HepG2 (cell line): ENCODE results near the gene CDKN1C. TPM values are rescaled to one million over a fixed set of nuclear protein-coding genes. Genes with fewer than 3 reads are reported as not detected.

ENCODE experiments used
- ATAC-seq: fragments of 200-7000 bp; cut with Tn5 transposase; 3 replicates; pipeline ENCODE4 v1.9.1; 2020; ENCODE audit warnings: mild to moderate bottlenecking, moderate library complexity
- BruUV-seq: library from RNA; stranded (reverse); fragments of 400-500 nt; replicated peaks from 2 replicates; lab custom pipeline; 2021; lab: Mats Ljungman, UMichigan
- CTCF ChIA-PET: fragments of 300-600 bp; formaldehyde crosslinking; extraction: SDS; loops from one replicate; lab custom pipeline; 2021; ENCODE audit warnings: low total read pairs, inconsistent platforms, low intra/inter-chr PET ratio; lab: Yijun Ruan, JAX
- POLR2A ChIA-PET: fragments of 350-600 bp; sonication (Branson Sonifier 250); formaldehyde crosslinking; loops from one replicate; lab custom pipeline; 2020; ENCODE audit warnings: antibody characterized with exemption, inconsistent platforms; lab: Yijun Ruan, JAX
- DNase-seq: peaks from one replicate; pipeline ENCODE4 v3.0.0-alpha.2; 2015; ENCODE audit warnings: low spot score
- FAIRE-seq: peaks from 3 replicates; lab custom pipeline; 2011; peaks lifted over from hg19 to GRCh38; lab: Jason Lieb, UNC
- H2AFZ ChIP-seq: one replicate; pipeline ENCODE4 v1.6.1; 2011; ENCODE audit warnings: low read length, inconsistent platforms
- H3K27ac ChIP-seq: fragments of 300-600 bp; 3 replicates; pipeline ENCODE4 v1.8.0; 2011; ENCODE audit warnings: mixed run types, mild to moderate bottlenecking, mixed read lengths, low read length, inconsistent platforms; ENCODE audit not compliant: insufficient read depth; ENCODE audit errors: extremely low read length
- H3K27me3 ChIP-seq, 2 experiments: fragments of 200-600 bp in 1 of 2; 2 replicates in 1 of 2; 3 replicates in 1 of 2; pipeline versions ENCODE4 v1.6.0 to v1.8.0; 2011; ENCODE audit warnings: low read length in 2 of 2, mild to moderate bottlenecking in 2 of 2, moderate library complexity in 2 of 2, inconsistent platforms in 1 of 2; ENCODE audit not compliant: insufficient read depth in 2 of 2, control insufficient read depth in 1 of 2
- H3K36me3 ChIP-seq, 2 experiments: fragments of 200-600 bp in 1 of 2; replicated peaks in 1 of 2; 2 replicates in 1 of 2; 3 replicates in 1 of 2; pipeline versions ENCODE4 v1.5.1 to v1.8.0; 2011; ENCODE audit warnings: low read length in 2 of 2, inconsistent platforms in 1 of 2; ENCODE audit not compliant: insufficient read depth in 2 of 2, control insufficient read depth in 1 of 2
- H3K4me1 ChIP-seq: 2 replicates; pipeline ENCODE4 v1.5.1; 2012; ENCODE audit warnings: low read length, inconsistent platforms; ENCODE audit not compliant: insufficient read depth
- H3K4me2 ChIP-seq: 2 replicates; pipeline ENCODE4 v1.6.0; 2011; ENCODE audit warnings: low read depth, low read length, inconsistent platforms
- H3K4me3 ChIP-seq, 3 experiments: fragments of 200-600 bp in 1 of 3; sonication (generic), shearing (Covaris generic) in 1 of 3; replicated peaks in 1 of 3; 2 replicates each; pipeline ENCODE4 v1.5.1; 2011 to 2016; ENCODE audit warnings: low read length in 3 of 3, inconsistent platforms in 2 of 3, low read depth in 2 of 3, mild to moderate bottlenecking in 2 of 3, control low read depth in 1 of 3, mixed read lengths in 1 of 3; ENCODE audit not compliant: insufficient read depth in 1 of 3
- H3K79me2 ChIP-seq: one replicate; pipeline ENCODE4 v1.6.1; 2011; ENCODE audit warnings: low read length, inconsistent platforms; ENCODE audit not compliant: insufficient read depth
- H3K9ac ChIP-seq: 2 replicates; pipeline ENCODE4 v1.6.0; 2011; ENCODE audit warnings: mild to moderate bottlenecking, low read depth, low read length, inconsistent platforms; ENCODE audit not compliant: insufficient read depth
- H3K9me3 ChIP-seq: 2 replicates; pipeline ENCODE4 v1.5.1; 2012; ENCODE audit warnings: mild to moderate bottlenecking, low read length
- H4K20me1 ChIP-seq: 2 replicates; pipeline ENCODE4 v1.6.0; 2011; ENCODE audit warnings: inconsistent platforms, mild to moderate bottlenecking, low read length, moderate library complexity; ENCODE audit not compliant: insufficient read depth
- AKAP8 ChIP-seq: sonication (generic); formaldehyde crosslinking; IDR thresholded peaks from 2 replicates; pipeline ENCODE4 v1.5.1; 2020; ENCODE audit warnings: mild to moderate bottlenecking, missing genetic modification reagents
- DNMT1 ChIP-seq: sonication (generic); formaldehyde crosslinking; IDR thresholded peaks from 2 replicates; pipeline ENCODE4 v1.5.1; 2020; ENCODE audit warnings: mild to moderate bottlenecking, missing genetic modification reagents
- FLYWCH1 ChIP-seq: sonication (generic); formaldehyde crosslinking; IDR thresholded peaks from 2 replicates; pipeline ENCODE4 v1.8.1; 2023; ENCODE audit warnings: mild to moderate bottlenecking, missing genetic modification reagents
- KLF12 ChIP-seq: sonication (generic); formaldehyde crosslinking; IDR thresholded peaks from 2 replicates; pipeline ENCODE4 v1.4.0; 2020; ENCODE audit warnings: missing genetic modification reagents, borderline replicate concordance
- MXD1 ChIP-seq: sonication (generic); formaldehyde crosslinking; IDR thresholded peaks from 2 replicates; pipeline ENCODE4 v1.4.0; 2020; ENCODE audit warnings: mild to moderate bottlenecking, missing genetic modification reagents
- PAXIP1 ChIP-seq: sonication (generic); formaldehyde crosslinking; conservative IDR thresholded peaks from 2 replicates; pipeline ENCODE4 v1.4.0; 2020; ENCODE audit warnings: mild to moderate bottlenecking, missing genetic modification reagents, moderate library complexity
- SRY ChIP-seq: sonication (generic); formaldehyde crosslinking; IDR thresholded peaks from 2 replicates; pipeline ENCODE4 v1.8.0; 2022; ENCODE audit warnings: mild to moderate bottlenecking, missing genetic modification reagents
- YY1 ChIP-seq: IDR thresholded peaks from 2 replicates; pipeline ENCODE4 v1.6.1; 2011; ENCODE audit warnings: low read length, low read depth, moderate library complexity, mild to moderate bottlenecking; ENCODE audit not compliant: insufficient read depth, insufficient replicate concordance
- ZBTB1 ChIP-seq: sonication (generic); formaldehyde crosslinking; IDR thresholded peaks from 2 replicates; pipeline ENCODE4 v1.4.0; 2020; ENCODE audit warnings: missing genetic modification reagents, borderline replicate concordance
- ZBTB2 ChIP-seq: sonication (generic); formaldehyde crosslinking; IDR thresholded peaks from 2 replicates; pipeline ENCODE4 v1.8.0; 2022; ENCODE audit warnings: low read depth, missing genetic modification reagents
- ZFP82 ChIP-seq: sonication (generic); formaldehyde crosslinking; IDR thresholded peaks from 2 replicates; pipeline ENCODE4 v1.5.1; 2020; ENCODE audit warnings: mild to moderate bottlenecking, missing genetic modification reagents, borderline replicate concordance
- ZMYM3 ChIP-seq: sonication (generic); formaldehyde crosslinking; IDR thresholded peaks from 2 replicates; pipeline ENCODE4 v1.5.1; 2020; ENCODE audit warnings: mild to moderate bottlenecking, missing genetic modification reagents
- ZNF264 ChIP-seq: sonication (generic); formaldehyde crosslinking; IDR thresholded peaks from 2 replicates; pipeline ENCODE4 v1.4.0; 2020; ENCODE audit warnings: missing genetic modification reagents
- ZNF335 ChIP-seq: sonication (generic); formaldehyde crosslinking; IDR thresholded peaks from 2 replicates; pipeline ENCODE4 v1.4.0; 2020; ENCODE audit warnings: missing genetic modification reagents
- WGBS: methylation state at CpG from one replicate; pipeline ENCODE4 v1.1.6; 2017; ENCODE audit warnings: low lambda C conversion rate; 5-methylcytosine and 5-hydroxymethylcytosine counted together
- in situ Hi-C: cut with HindIII; loops from 2 replicates; pipeline ENCODE4 v1.10.0; 2017; ENCODE audit warnings: low pct_unique_long_range_greater_than_20kb; ENCODE audit not compliant: extremely low pct_ligation_motif_present
- intact Hi-C: fragments of 100-400 bp; cut with micrococcal nuclease; formaldehyde crosslinking; loops from one replicate; pipeline ENCODE4 v1.10.0; 2022; ENCODE audit not compliant: unreplicated experiment
- polyA plus RNA-seq, 8 experiments: library from polyadenylated mRNA; depleted of rRNA in 3 of 8; stranded (reverse) in 7 of 8; unstranded in 1 of 8; fragments of >200 nt; fragmentation: Illumina TruSeq in 4 of 8; extraction: Trizol in 4 of 8; gene quantifications; 2 replicates each; pipeline versions ENCODE4 v1.2.1 to v1.2.3, GENCODE V29; 2011 to 2016; ENCODE audit warnings: low read depth in 4 of 8, missing spikeins in 1 of 8, mixed read lengths in 1 of 8; ENCODE audit not compliant: insufficient read depth in 1 of 8
- total RNA-seq, 5 experiments: library from RNA; depleted of rRNA; stranded (reverse); fragments of >200 nt; fragmentation: Illumina TruSeq; extraction: Trizol; gene quantifications; 2 replicates each; pipeline ENCODE4 v1.2.3, GENCODE V29; 2016; ENCODE audit warnings: low read depth in 1 of 5

CDKN1C gene
- total and polyA plus RNA-seq, 2 of the 13 experiments (the other 11 are each of a cell fraction or from before 2014, with no cell fraction given): not detected

- ChIA-PET CTCF (no interaction called here), POLR2A (no interaction called here)
- H3K36me3 ChIP-seq: no peaks in the 10 kb centered on the region
- no peaks in the 10 kb centered on the region for H3K79me2 ChIP-seq
- intact Hi-C loops (no loop called here), in situ Hi-C loops (no loop called here)
- H3K27me3 ChIP-seq: peaks cover 1 to 20% of the 10 kb centered on the region in 2 experiments
- H3K4me2 ChIP-seq: no peak overlapping the region
- no peaks in the 10 kb centered on the region for H3K9me3 ChIP-seq
- H2AFZ ChIP-seq: no peak overlapping the region
- H3K27ac ChIP-seq: no peak overlapping the region
- H3K4me3 ChIP-seq: no peak overlapping the region
- ATAC-seq (no peak), FAIRE-seq (no peak), DNase-seq (no peak)
- no peaks in the 10 kb centered on the region for H3K4me1 ChIP-seq
- H3K9ac ChIP-seq: no peak overlapping the region
- WGBS: 30% methylated on average over 7 of the region's 16 CpGs
- peaks cover 4% of the 10 kb centered on the region; the same call in 1 of the 2 replicates for H4K20me1 ChIP-seq
- no TSS peak for BruUV-seq
- no peak for TF ChIP-seq SRY (CRISPR knock-in tag)
- TF ChIP-seq ZFP82 (CRISPR knock-in tag): no peak
- no peak for TF ChIP-seq ZBTB1 (CRISPR knock-in tag)
- TF ChIP-seq KLF12 (CRISPR knock-in tag): no peak
- no peak for TF ChIP-seq MXD1 (CRISPR knock-in tag)
- TF ChIP-seq YY1: no peak
- TF ChIP-seq ZNF335 (CRISPR knock-in tag): no peak
- TF ChIP-seq FLYWCH1 (CRISPR knock-in tag): no peak
- no peak for TF ChIP-seq ZBTB2 (CRISPR knock-in tag)
- TF ChIP-seq ZMYM3 (CRISPR knock-in tag): no peak
- TF ChIP-seq ZNF264 (CRISPR knock-in tag): no peak
- TF ChIP-seq AKAP8 (CRISPR knock-in tag): no peak
- TF ChIP-seq DNMT1 (CRISPR knock-in tag): no peak
- no peak for TF ChIP-seq PAXIP1 (CRISPR knock-in tag)
Observed at GRCh38 chr11:2868506-2869133, 17.0 kb downstream of the CDKN1C start.
